Kidney epithelial cell (primary cell): ENCODE measurements around the gene C4orf51. TPM values are rescaled to one million over a fixed set of nuclear protein-coding genes. Genes with fewer than 3 reads are reported as not detected.

Source experiments
- DNase-seq: peaks from one replicate; pipeline ENCODE4 v3.0.0-alpha.2; 2010; ENCODE audit warnings: low read depth
- H3K27me3 ChIP-seq: 2 replicates; pipeline ENCODE4 v1.6.0; 2011; ENCODE audit warnings: low read length; ENCODE audit not compliant: control insufficient read depth, insufficient read depth
- H3K36me3 ChIP-seq: 2 replicates; pipeline ENCODE4 v1.5.1; 2011; ENCODE audit warnings: low read length; ENCODE audit not compliant: control insufficient read depth, insufficient read depth
- H3K4me3 ChIP-seq: 2 replicates; pipeline ENCODE4 v1.5.1; 2011; ENCODE audit warnings: low read depth, mild to moderate bottlenecking, control low read depth, low read length
- total RNA-seq: library from RNA; depleted of rRNA; stranded (reverse); fragments of >200 nt; gene quantifications from 2 replicates; pipeline ENCODE4 v1.2.3, GENCODE V29; 2015
- TF ChIP-seq, protein P1 (sequence below): IDR thresholded peaks from 2 replicates; pipeline ENCODE4 v1.5.1; 2011; ENCODE audit warnings: mild to moderate bottlenecking, moderate library complexity, low read length, control low read depth, inconsistent platforms; ENCODE audit not compliant: insufficient read depth, poor library complexity, severe bottlenecking

C4orf51 gene
- total RNA-seq, 1 donor from 2014 or later = not detected

DNA sequence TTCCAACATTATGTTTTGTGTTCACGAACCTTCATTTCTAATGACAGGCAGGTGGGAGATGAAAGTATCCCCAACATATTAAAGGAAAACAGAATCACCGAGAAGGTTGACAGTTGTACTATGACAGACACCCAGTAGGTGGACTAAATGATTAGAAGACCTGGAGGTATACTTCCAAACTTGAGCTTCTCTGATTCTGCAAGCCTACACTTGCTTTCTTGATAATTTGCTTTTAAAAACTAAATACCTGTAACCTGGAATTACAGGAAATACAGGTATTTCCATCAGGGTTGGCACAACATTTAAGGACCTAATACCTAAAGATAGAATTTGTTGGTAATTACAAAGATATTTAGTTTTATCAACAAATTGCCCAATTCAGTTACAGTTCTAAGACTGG, 43.4 kb downstream of the C4orf51 start:
- Histone ChIP-seq H3K27me3 (no peaks in the 10 kb centered on the region), H3K4me3 (no peak overlapping the region), H3K36me3 (no peaks in the 10 kb centered on the region)
- DNase-seq = no peak
- TF ChIP-seq, protein P1, sequence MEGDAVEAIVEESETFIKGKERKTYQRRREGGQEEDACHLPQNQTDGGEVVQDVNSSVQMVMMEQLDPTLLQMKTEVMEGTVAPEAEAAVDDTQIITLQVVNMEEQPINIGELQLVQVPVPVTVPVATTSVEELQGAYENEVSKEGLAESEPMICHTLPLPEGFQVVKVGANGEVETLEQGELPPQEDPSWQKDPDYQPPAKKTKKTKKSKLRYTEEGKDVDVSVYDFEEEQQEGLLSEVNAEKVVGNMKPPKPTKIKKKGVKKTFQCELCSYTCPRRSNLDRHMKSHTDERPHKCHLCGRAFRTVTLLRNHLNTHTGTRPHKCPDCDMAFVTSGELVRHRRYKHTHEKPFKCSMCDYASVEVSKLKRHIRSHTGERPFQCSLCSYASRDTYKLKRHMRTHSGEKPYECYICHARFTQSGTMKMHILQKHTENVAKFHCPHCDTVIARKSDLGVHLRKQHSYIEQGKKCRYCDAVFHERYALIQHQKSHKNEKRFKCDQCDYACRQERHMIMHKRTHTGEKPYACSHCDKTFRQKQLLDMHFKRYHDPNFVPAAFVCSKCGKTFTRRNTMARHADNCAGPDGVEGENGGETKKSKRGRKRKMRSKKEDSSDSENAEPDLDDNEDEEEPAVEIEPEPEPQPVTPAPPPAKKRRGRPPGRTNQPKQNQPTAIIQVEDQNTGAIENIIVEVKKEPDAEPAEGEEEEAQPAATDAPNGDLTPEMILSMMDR = no peak

DNA sequence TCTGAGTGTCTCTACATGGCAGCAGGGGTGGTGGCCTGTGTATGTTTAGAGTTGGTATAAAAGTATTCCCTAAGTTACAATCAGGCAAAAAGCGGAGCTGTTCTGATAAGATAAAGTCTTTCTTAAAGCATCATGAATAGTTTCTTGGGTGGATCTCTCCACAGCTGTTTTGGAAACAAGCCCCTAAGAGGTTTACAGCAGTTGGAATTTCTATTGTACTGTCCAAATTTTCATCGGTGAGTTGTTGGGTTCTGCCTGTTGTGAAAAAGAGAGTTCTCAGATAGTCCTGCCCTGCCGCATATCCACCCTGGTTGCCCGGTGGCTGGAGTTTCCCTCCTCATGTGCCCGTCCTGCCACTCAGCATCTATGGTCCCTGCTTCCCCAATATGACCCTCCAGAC, 50.1 kb downstream of the C4orf51 start:
- TF ChIP-seq, protein P1 = no peak
- no peak overlapping the region for H3K4me3 ChIP-seq
- DNase-seq = no peak
- H3K27me3 ChIP-seq = no peaks in the 10 kb centered on the region
- H3K36me3 ChIP-seq = no peaks in the 10 kb centered on the region

DNA sequence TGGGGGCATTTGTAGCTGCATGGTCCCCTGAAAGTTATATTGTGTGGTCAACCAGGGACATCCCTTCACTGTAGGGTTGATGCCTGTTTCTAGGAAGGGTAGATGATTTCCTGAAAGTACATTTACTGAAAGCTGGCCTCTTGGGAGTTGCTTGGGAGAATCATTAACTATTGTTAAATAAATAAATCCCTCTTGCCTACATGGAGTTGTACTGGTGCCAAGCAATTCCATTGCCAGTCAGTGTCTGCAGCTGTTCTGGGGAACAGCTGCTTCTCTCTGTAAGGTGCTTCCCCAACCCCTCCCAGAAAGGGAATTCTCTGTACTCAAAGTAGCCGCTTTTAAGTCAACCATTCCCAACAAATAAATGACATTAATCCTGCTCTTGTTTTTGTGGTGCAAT, 51.1 kb downstream of the C4orf51 start:
- DNase-seq = peak; percentile 93
- no peak overlapping the region for H3K4me3 ChIP-seq
- H3K36me3 ChIP-seq = no peaks in the 10 kb centered on the region
- no peaks in the 10 kb centered on the region for H3K27me3 ChIP-seq
- TF ChIP-seq, protein P1 = no peak

DNA sequence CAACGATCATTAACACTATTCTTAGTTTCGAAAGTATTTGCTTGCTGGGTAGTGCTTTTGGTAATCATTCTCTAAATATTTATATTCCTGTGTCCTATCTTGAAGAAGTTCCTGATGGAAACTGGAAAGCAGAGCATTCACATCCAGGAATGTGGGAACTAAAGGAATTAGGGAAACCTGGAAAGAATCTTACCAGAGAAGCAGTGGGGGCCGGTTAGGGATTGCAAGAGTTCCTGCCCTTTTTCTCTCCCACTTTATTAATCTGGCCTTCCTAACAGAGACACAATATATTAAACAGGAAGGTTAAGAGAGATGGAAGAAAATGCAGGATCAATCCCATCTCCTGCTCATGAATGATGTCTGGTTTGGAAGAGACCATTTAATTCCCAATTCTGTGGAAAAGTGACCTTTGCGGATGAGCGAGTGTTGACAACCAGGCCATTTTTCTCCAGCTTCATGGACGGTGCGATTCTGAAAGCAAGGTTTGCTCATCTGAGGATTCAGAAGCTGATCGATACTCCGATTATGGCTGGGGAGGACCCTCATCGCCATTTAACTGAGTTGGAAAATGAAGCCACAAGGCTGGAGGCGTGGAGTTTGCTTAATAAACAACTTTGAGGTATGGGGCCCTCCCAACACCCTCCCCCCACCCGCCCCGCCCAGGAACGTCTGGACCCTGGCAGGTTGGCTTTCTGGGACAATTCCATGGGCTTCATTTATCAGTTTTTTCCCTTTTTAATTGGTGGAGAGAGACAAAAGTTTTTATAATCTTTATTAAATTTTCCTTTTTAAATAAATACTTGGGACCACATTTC, 52.3 kb downstream of the C4orf51 start:
- H3K27me3 ChIP-seq = no peaks in the 10 kb centered on the region
- H3K4me3 ChIP-seq = peak overlapping the region; percentile 33
- TF ChIP-seq, protein P1 = no peak
- DNase-seq = no peak
- no peaks in the 10 kb centered on the region for H3K36me3 ChIP-seq

DNA sequence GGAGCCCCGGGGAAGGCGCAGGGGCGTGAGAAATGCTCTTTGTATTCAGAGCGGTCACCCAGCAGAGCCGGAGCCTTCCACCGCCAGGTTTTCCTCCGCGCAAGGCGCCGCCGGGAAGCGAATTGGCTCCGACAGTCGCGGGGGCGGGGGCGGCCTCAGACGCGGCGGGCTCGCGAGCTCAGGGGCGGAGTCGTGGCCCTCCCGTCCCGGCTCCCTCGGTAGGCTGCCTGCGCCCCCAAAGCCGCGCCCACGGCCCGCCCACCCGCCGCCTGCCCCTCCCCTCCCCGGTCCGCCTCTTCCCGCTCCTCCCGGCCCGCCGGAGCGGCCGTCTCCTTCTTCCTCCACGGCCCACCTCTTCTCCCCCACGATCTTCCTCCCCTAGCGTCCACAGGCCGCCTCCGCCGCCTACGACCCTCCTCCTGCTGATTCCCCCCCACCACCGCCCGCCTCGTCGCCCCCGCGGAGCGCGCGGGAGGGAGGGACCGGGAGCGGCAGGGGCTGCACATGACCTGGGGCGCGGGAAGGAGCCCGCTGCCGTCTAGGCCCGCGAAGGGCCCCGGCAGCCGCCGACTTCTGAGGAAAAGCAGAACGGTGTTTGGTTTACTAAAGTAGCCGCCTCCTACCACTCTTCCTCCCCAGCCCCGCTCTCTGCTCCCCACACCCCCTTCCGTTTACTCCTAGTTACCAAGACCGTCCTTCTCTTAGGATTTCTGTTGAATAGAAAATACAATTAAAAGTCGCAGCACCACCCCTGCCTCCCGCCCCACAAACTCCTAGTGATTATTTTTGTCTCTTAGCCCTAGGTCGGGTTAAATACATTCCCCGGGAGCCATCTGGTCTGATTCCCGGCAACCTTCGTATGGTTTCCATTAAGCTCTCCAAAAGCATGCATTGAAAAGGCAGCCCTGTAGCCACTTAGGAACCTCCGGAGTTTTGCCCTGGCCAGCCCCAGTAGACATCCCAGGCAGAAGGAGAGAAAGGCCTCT, 53.2 kb downstream of the C4orf51 start:
- TF ChIP-seq, protein P1 = no peak
- Histone ChIP-seq H3K36me3 (no peaks in the 10 kb centered on the region), H3K4me3 (peak overlapping the region; percentile 54), H3K27me3 (no peaks in the 10 kb centered on the region)
- peak; percentile 58 for DNase-seq
